ENCODE results near the gene MFGE8. TPM values are rescaled to one million over a fixed set of nuclear protein-coding genes. Genes with fewer than 3 reads are reported as not detected.
"Not testable (repeated sequence)": the region's sequence is repeated elsewhere in the genome, so short reads cannot be mapped to it uniquely, and the experiment has no call there.

The MFGE8 gene
- 167 TPM for total RNA-seq (ENCODE audit: insufficient read depth, low replicate concordance)

- peak; percentile 83 for DNase-seq (ENCODE audit: low spot score)
Measured at GRCh38 chr15:88913017-88913849, at the start of gene MFGE8. MFGE8 (minus strand) TSS chr15:88913379; CDS start chr15:88913319, 60 bp downstream.

- DNase-seq (ENCODE audit: low spot score), result no peak
Measured at GRCh38 chr15:88959445-88959844, 46.3 kb upstream of the MFGE8 start.

GRCh38 chr15:88956906-88957305, 43.7 kb upstream of the MFGE8 start:
- no peak for DNase-seq (ENCODE audit: low spot score)

GRCh38 chr15:88956263-88956662, 43.1 kb upstream of the MFGE8 start:
- DNase-seq (ENCODE audit: low spot score), result no peak

- DNase-seq (ENCODE audit: low spot score), result peak; percentile 52
Measured at GRCh38 chr15:88954431-88955277, 41.5 kb upstream of the MFGE8 start.

GRCh38 chr15:88950600-88951160, 37.5 kb upstream of the MFGE8 start:
- no peak for DNase-seq (ENCODE audit: low spot score)

- DNase-seq (ENCODE audit: low spot score), result no peak
Measured at GRCh38 chr15:88949734-88950400, 36.7 kb upstream of the MFGE8 start.

GRCh38 chr15:88940110-88940675, 27.0 kb upstream of the MFGE8 start:
- no peak for DNase-seq (ENCODE audit: low spot score)

GRCh38 chr15:88939486-88939806, 26.3 kb upstream of the MFGE8 start:
- no peak for DNase-seq (ENCODE audit: low spot score)

GRCh38 chr15:88938802-88939485, 25.8 kb upstream of the MFGE8 start:
- DNase-seq (ENCODE audit: low spot score), result no peak

GRCh38 chr15:88934449-88934848, 21.3 kb upstream of the MFGE8 start:
- not testable (repeated sequence) for DNase-seq (ENCODE audit: low spot score)

GRCh38 chr15:88932875-88933330, 19.7 kb upstream of the MFGE8 start:
- no peak for DNase-seq (ENCODE audit: low spot score)

GRCh38 chr15:88932271-88932874, 19.2 kb upstream of the MFGE8 start:
- DNase-seq (ENCODE audit: low spot score), result no peak

GRCh38 chr15:88930579-88930978, 17.4 kb upstream of the MFGE8 start:
- no peak for DNase-seq (ENCODE audit: low spot score)

- DNase-seq (ENCODE audit: low spot score), result not testable (repeated sequence)
Measured at GRCh38 chr15:88929358-88930098, 16.3 kb upstream of the MFGE8 start.

GRCh38 chr15:88928192-88928591, 15.0 kb upstream of the MFGE8 start:
- DNase-seq (ENCODE audit: low spot score), result not testable (repeated sequence)

GRCh38 chr15:88925648-88926047, 12.5 kb upstream of the MFGE8 start:
- DNase-seq (ENCODE audit: low spot score), result not testable (repeated sequence)

- not testable (repeated sequence) for DNase-seq (ENCODE audit: low spot score)
Measured at GRCh38 chr15:88920892-88921435, 7.8 kb upstream of the MFGE8 start.

GRCh38 chr15:88920186-88920891, 7.2 kb upstream of the MFGE8 start:
- DNase-seq (ENCODE audit: low spot score), result no peak
